ENCODE data around the gene PGBD1.

- TF ChIP-seq CTCF (IDR thresholded peaks at IDR 0.05; ENCODE audit: insufficient read depth, low read depth, low read length) (no peak), EZH2 (IDR thresholded peaks at IDR 0.05; ENCODE audit: insufficient read depth, low read length) (no peak)
Measured at GRCh38 chr6:28335040-28335563, 53.7 kb downstream of the PGBD1 start.
